Measurements from ENCODE around the gene TRPM3.

- TF ChIP-seq CTCF (IDR thresholded peaks at IDR 0.05; ENCODE audit: low read depth, low read length) (no peak), MYC (IDR thresholded peaks at IDR 0.05; ENCODE audit: low read depth, low read length) (no peak)
These were observed 176.1 kb downstream of the TRPM3 start for GRCh38 chr9:70945301-70945700.
